ENCODE data around the gene MROH2A.

DNA sequence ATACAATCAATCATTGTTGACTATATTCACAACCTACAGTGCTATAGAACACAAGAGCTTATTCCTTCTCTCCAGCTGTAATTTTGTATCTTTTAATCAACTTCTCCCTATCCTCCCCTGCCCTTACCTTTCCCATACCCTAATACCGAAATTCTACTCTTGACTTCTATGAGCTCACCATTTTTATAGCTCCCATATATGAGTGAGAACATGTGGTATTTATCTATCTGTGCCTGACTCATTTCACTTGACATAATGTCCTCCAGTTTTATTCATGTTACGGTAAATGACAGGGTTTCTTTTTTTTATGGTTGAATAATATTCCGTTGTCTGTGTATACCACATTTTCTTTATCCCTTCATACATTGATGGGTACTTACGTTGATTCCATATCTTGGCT, 2.6 kb downstream of the MROH2A start:
- TF ChIP-seq, protein P1, sequence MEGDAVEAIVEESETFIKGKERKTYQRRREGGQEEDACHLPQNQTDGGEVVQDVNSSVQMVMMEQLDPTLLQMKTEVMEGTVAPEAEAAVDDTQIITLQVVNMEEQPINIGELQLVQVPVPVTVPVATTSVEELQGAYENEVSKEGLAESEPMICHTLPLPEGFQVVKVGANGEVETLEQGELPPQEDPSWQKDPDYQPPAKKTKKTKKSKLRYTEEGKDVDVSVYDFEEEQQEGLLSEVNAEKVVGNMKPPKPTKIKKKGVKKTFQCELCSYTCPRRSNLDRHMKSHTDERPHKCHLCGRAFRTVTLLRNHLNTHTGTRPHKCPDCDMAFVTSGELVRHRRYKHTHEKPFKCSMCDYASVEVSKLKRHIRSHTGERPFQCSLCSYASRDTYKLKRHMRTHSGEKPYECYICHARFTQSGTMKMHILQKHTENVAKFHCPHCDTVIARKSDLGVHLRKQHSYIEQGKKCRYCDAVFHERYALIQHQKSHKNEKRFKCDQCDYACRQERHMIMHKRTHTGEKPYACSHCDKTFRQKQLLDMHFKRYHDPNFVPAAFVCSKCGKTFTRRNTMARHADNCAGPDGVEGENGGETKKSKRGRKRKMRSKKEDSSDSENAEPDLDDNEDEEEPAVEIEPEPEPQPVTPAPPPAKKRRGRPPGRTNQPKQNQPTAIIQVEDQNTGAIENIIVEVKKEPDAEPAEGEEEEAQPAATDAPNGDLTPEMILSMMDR (IDR thresholded peaks at IDR 0.05), result no peak
- TF ChIP-seq EP300 (IDR thresholded peaks at IDR 0.05), result no peak
- TF ChIP-seq POLR2A (IDR thresholded peaks at IDR 0.05), result no peak

Data from tibial nerve (tissue), 4 donors.